ENCODE results near the gene FBXO10.

- TF ChIP-seq CTCF (IDR thresholded peaks at IDR 0.05; ENCODE audit: control extremely low read depth in 1 of 3, insufficient read depth in 1 of 3, low read depth in 1 of 3, low read length in 3 of 3) = no peak
- TF ChIP-seq POLR2AphosphoS5 (IDR thresholded peaks at IDR 0.05; ENCODE audit: low read depth, low read length) = no peak
Measured at GRCh38 chr9:37574241-37574721, 1.9 kb downstream of the FBXO10 start.
